Measurements from ENCODE around the gene PCAT7. TPM values are rescaled to one million over a fixed set of nuclear protein-coding genes. Genes with fewer than 3 reads are reported as not detected.

Gene PCAT7
- polyA plus RNA-seq, 2 of the 4 experiments (the other 2 are of a cell fraction) = 2.1 to 2.8 TPM

DNA sequence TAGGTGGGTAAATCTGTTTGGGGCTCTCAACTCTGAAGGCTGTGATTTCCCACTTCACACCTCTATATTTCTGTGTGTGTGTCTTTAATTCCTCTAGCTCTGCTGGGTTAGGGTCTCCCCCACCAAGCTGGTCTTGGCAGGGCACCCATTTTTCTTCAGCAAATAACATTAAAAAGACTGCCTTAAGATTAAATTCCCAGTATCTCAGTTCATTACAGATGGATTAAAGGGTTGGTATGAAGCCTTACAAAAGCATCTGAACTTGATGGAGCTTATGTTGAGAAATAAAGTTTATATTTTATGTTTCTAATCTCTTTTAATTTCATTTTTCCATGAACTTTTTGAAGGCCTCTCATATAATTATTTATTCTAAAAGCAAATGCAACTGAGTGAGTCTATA is 11.7 kb downstream of the PCAT7 start (continued):
- TF ChIP-seq JUNB (IDR thresholded peaks at IDR 0.05) = no peak

DNA sequence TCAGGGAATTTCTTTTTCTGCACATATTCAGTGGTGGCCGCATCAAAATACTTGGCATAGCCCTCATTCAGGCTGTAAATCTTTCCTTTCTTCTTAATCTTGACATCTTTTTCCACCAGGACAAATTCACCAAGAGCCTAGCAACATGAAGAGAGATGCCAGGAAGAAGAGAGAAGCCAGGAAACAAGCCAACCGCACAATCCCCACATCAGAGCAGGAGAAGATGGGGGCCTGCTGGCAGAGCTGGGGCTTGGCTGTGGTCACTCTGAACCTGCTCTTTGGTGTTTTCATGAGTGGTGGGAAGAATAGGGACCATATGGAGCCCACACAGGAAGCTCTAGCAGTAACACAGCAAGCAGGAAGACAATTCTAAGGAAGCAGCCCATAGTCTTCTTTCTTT is 12.4 kb downstream of the PCAT7 start:
- H3K9me3 ChIP-seq = no peaks in the 10 kb centered on the region
- ChIA-PET POLR2A (no interaction called here), CTCF (interaction anchor here (1.4 kb wide), 1 partner anchor 13 kb away, joined by 4 read pairs; the partner anchor contains the start of gene PCAT7)
- no peak for TF ChIP-seq GATA3 (IDR thresholded peaks at IDR 0.05; ENCODE audit: borderline replicate concordance)
- TF ChIP-seq SREBF2 (IDR thresholded peaks at IDR 0.05) = no peak
- no peak for TF ChIP-seq BCL3 (IDR thresholded peaks at IDR 0.05)
- TF ChIP-seq FOSL2 (IDR thresholded peaks at IDR 0.05) = no peak
- TF ChIP-seq FOSL2 (CRISPR knock-in tag; IDR thresholded peaks at IDR 0.05) = no peak
- no peak for TF ChIP-seq CEBPB (IDR thresholded peaks at IDR 0.05)
- no peak for TF ChIP-seq JUN (IDR thresholded peaks at IDR 0.05)
- TF ChIP-seq HEYL (CRISPR knock-in tag; IDR thresholded peaks at IDR 0.05) = no peak
- no peak for TF ChIP-seq E2F6 (IDR thresholded peaks at IDR 0.05; ENCODE audit: borderline replicate concordance, low read depth)
- TF ChIP-seq RARB (CRISPR knock-in tag; IDR thresholded peaks at IDR 0.05) = no peak
- no peak for TF ChIP-seq POLR2AphosphoS2 (conservative IDR thresholded peaks at IDR 0.05; ENCODE audit: low read length)
- no peak for TF ChIP-seq RCOR1 (IDR thresholded peaks at IDR 0.05; ENCODE audit: low read depth, low read length)
- TF ChIP-seq ZNF302 (CRISPR knock-in tag; IDR thresholded peaks at IDR 0.05) = no peak
- no peak for TF ChIP-seq CHD2 (IDR thresholded peaks at IDR 0.05; ENCODE audit: low read length, partially characterized antibody)
- TF ChIP-seq KDM5A (IDR thresholded peaks at IDR 0.05) = no peak
- TF ChIP-seq HOXB13 (CRISPR knock-in tag; IDR thresholded peaks at IDR 0.05; ENCODE audit: low read depth) = no peak
- TF ChIP-seq, protein P1, sequence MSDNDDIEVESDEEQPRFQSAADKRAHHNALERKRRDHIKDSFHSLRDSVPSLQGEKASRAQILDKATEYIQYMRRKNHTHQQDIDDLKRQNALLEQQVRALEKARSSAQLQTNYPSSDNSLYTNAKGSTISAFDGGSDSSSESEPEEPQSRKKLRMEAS (IDR thresholded peaks at IDR 0.05) = no peak
- no peak for TF ChIP-seq CBX8 (IDR thresholded peaks at IDR 0.05)
- no peak for TF ChIP-seq EHF (CRISPR knock-in tag; IDR thresholded peaks at IDR 0.05)
- TF ChIP-seq ZC3H11A (IDR thresholded peaks at IDR 0.05) = no peak
- 76% methylated on average over 2 of the region's 2 CpGs for WGBS (ENCODE audit: missing lambda C conversion rate)
- H3K27ac ChIP-seq = no peak overlapping the region
- H3K4me1 ChIP-seq = no peaks in the 10 kb centered on the region
- FAIRE-seq (no peak), ATAC-seq (no peak), DNase-seq (ENCODE audit: low read depth in 1 of 2, low spot score in 1 of 2) (no peak)
- no peak overlapping the region for H3K4me2 ChIP-seq
- H3K4me3 ChIP-seq = no peak overlapping the region

- no peak overlapping the region for H3K27ac ChIP-seq
- H3K4me1 ChIP-seq = no peaks in the 10 kb centered on the region
- TF ChIP-seq ZC3H11A (IDR thresholded peaks at IDR 0.05) = no peak
- TF ChIP-seq, protein P2, sequence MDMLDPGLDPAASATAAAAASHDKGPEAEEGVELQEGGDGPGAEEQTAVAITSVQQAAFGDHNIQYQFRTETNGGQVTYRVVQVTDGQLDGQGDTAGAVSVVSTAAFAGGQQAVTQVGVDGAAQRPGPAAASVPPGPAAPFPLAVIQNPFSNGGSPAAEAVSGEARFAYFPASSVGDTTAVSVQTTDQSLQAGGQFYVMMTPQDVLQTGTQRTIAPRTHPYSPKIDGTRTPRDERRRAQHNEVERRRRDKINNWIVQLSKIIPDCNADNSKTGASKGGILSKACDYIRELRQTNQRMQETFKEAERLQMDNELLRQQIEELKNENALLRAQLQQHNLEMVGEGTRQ (IDR thresholded peaks at IDR 0.05) = no peak
- ATAC-seq (no peak), DNase-seq (ENCODE audit: low read depth in 1 of 2, low spot score in 1 of 2) (no peak), FAIRE-seq (no peak)
- H3K4me3 ChIP-seq = no peak overlapping the region
- 86% methylated on average over 3 of the region's 3 CpGs for WGBS (ENCODE audit: missing lambda C conversion rate)
- ChIA-PET POLR2A (no interaction called here), CTCF (interaction anchor here (0.8 to 0.9 kb wide), 2 partner anchors 14 to 35 kb away, joined by 3 to 5 read pairs; partner anchors contain the start of gene PCAT7)
- no peak overlapping the region for H3K4me2 ChIP-seq
- no peaks in the 10 kb centered on the region for H3K9me3 ChIP-seq
Measured at GRCh38 chr9:94568250-94568889, 13.5 kb downstream of the PCAT7 start.

Data from A549 (cell line).